Midbrain (tissue), 1 donor: ENCODE measurements around the gene GPR153.

Source experiments
- DNase-seq: peaks from one replicate; lab custom pipeline; 2025; lab: John Stamatoyannopoulos, UW

The GPR153 gene

DNA sequence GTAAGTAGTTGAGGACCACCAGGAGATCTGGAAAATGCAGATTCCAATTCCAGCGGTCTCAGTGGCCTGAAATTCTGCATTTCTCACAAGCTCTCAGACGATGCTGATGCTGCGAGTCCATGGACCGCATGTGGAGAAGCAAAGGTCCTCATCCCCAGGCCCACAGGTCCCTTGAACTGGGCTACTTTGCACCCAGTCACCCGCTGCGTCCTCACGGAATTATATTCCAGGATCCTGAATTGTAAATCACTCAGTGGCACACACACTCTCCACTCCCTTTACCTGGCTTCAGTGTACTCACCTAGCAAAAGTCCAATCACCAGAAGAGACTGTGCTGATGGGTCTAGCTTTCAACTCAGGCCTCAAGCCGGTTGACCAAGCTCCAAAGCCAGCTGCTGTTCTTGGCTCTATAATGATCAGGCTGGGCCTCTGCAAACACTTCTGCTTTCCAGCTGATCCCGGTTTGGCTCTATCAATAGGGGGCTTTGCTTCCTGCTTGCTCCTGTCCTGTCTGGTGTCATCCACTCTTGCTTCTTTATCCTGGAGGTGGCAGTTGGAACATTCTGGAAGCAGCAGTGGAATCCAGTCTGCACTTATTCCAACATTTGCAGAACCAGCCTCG is 60.6 kb downstream of the GPR153 start:
- DNase-seq: no peak

DNA sequence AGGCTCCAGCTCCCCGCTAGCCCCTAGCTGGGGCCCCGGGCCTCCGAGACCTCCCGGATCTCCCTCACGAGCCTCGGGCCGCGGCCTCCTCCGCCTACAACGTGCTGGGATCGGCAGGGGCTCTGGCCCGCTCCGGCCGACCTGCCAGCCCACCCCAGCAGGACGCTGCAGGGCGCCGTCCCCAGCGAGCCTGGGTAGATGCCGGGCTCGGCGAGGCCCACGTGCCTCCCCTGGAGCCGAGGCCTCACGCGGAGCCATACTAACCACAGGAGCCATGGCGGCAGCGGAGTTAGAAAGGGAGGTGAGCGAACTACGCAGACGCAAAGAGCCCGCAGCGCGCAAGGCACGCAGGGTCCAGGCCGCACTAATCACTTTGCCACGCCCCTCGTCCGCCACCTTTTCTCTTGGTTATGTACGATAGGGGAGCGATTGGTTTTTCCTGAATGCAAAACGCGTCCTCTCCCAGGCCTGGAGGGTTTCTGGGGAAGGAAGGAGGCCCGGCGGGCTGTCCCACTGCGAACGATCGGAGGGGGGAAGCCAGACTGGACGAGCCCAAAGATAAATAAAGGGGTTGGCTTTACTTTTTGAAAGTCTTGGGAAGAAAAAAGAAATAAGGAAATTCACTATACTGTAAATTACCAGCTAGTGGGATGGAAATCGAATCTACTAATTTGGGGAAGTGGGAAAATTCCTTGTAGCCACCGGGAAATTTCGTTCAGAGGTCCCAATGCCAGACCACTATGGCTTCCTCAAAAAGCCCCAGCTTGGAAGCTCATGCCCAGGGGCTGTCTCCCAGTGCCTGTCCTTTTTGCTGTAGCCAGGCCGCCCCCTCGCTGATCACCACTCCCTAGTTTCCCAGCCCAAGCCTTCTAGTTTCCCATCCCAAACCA is 61.4 kb downstream of the GPR153 start, which contains the start of gene RPL22:
TSS of gene RPL22 (minus strand) at position 298 of the 890 bp plus-strand sequence. CDS start at position 276, 22 bp downstream.
- peak; percentile 99 for DNase-seq

DNA sequence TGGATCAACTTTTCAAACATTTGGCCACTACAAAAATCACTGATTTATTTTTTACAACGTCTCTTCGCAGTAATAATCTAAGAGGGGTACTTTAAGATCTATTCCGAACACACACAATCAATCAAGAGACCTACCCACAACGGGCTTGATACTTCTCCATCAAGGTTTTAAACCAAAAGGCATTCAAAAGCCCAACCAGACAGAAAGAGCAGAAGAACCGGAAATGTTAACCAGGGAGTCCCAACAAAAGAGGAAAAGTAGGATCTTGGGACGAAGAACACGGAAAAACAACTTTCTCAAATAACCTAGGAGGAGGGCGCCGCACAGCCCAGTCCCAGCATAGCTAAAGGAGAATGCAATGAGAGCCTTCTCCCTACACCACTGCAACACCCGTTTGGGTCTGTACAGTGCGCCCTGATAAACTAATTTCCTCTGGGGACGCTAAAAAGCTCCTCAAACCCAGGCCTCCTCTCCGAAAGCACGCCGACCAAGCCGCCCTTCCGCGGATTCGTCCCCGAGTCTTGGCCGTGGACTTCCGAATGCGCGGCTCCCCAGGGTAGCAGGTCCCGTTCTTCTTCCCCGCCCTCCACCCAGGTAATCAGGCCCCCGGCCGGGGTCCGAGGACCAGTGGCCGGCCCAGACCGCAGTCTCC is 62.1 kb downstream of the GPR153 start:
- DNase-seq: peak; percentile 44

DNA sequence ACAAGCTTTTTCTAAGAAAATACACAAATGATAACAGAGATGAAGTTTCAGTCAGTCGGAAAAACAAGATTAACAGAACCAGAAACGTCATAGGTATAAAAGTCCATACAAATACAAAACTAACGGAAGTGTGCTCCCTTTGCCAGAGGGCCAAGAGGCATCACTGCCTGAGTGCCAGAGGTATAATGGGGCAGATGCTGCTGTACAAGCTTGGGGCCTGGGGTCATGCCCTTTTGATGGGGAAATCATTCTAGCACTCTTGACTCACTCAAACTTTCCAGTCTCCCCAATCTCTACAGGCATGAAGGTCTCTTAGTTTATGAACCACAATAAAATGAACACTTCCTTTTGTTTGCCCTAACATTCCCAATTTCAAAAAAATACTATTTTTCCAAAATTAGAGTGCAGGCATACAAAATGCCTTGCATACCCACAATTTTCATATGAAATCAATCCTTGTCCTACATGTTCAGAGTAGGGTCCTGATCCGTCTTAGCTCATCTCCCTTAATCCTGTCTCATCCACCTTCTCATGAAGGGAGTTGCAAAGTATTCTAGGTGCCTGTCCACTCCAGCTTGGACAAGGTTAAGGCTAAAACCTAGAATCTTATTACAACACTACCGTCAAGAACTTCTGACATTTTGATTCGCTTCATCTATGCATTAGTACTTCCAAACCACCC is 63.0 kb downstream of the GPR153 start:
- DNase-seq: no peak
